Activated CD8-positive, alpha-beta memory T cell treated with anti-CD3 and anti-CD28 coated beads, Interleukin-2, amount 50 U/mL, for 48 hours (primary cell): ENCODE data around the gene LEMD2.

Source experiments
- DNase-seq: peaks from one replicate; pipeline ENCODE4 v3.0.0-alpha.2; 2020

LEMD2 gene

GRCh38 chr6:33791620-33792019 lies 2.7 kb upstream of the LEMD2 start:
- no peak for DNase-seq

DNA sequence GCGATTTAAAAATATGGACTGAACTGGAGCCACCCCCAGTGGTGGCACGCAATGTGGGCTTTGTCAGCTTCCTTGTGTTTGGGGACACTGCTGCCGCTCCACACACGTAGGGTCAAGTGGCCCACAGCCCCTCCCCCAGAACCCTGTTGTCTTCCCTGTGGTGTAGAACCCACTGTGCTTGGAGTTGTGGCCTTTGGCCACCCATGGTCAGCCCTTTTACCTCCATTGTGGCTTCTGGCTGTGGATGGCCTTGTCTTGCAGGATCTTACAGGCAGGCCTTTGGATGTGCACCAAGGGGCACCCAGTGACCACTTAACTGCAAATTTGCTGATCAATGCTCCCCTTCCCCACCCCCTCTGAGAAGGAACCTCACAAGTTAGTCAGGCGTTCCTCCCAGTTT lies 2.0 kb upstream of the LEMD2 start:
- DNase-seq, result no peak

GRCh38 chr6:33790379-33790778 lies 1.4 kb upstream of the LEMD2 start:
- DNase-seq, result no peak

DNA sequence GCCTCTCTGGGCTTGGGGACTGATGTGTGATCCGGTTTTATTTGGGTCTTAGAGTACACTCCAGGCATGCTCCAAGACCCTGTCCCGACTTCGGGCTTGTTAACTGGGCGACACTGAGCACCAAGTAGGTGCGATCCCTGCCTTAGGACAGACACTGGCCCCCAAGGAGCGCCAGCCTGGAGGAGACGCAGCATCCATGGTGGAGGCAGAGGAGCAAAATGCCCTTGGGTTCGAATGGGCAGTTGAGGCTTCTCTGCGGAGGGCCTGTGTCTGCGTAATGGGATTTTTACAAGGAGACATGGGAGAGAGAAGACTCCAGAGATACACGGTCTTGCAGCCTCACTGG lies 593 bp upstream of the LEMD2 start:
- DNase-seq, result no peak

DNA sequence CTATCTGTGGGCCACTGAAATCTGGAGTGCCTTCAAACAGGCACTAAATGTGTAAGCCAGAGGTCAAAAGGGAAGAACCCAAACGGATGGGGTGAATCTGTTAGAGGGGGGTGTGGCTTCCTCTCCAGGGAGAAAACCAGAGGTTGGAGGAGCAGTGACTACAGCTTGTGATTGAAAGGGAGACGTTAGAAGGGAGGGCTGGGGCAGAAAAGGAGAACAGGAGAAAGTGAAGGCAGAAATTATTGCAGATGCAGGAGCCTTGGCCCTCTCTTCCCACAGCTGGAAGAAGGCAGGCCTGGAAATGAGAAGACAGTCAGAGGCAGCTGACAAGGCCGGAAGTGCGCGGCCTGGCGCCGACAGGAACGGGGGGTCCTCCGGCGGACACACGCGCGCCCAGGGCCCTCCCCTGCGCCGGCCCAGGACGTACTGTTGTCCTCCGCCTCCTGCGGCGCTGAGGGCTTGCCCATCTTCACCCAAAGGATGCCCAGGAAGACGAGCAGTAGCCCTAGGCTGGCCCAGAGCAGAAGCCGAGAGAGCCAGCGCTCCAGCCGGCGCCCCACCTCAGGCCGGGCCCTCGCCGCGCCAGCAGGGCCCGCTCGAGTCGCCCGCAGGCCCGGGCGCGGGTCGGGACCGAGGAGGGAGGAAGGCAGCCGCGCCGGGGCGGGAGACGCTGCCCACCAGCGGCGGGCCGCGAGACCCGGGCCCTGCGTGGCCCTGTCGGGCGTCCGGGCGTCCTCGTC lies 806 bp downstream of the LEMD2 start:
- DNase-seq, result peak; percentile 79

GRCh38 chr6:33787346-33787953 lies 1.5 kb downstream of the LEMD2 start:
- no peak for DNase-seq

DNA sequence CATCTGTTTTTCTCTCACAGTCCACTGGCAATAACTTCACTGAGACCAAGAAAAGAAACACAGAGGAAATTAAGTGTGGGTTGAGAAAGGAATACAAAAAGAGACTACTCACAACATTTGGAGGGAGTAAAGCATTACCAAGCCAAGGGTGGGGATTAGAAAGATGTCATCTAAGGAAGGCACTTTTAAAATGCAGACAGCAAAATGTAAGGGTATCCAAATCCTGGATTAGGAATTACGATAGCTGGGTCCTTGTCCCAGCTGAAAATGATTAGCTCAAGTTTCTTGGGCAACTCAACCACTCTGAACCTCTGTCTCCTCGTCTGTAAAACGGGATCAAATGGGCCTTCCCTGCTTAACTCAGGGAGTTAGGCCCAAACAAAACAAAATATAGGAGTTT lies 2.2 kb downstream of the LEMD2 start:
- DNase-seq, result no peak

DNA sequence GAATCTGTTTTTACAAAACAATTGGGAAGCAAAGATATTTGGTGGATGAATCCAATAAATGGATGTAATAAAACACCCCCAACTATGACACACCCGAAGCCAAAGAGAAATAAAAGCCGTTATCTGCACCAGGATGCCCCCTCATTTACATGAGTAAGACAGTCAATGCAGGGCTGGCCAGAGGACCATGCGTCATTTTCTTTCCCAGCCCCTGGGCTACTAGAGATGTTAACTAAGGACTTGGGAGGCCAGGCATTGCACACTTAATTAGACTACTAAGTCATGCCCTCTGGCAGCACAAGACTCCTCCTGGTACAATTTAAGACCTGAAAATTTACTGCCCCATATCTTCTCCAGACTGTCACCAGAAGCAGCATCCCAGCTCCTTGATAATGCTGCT lies 3.2 kb downstream of the LEMD2 start:
- DNase-seq, result no peak

DNA sequence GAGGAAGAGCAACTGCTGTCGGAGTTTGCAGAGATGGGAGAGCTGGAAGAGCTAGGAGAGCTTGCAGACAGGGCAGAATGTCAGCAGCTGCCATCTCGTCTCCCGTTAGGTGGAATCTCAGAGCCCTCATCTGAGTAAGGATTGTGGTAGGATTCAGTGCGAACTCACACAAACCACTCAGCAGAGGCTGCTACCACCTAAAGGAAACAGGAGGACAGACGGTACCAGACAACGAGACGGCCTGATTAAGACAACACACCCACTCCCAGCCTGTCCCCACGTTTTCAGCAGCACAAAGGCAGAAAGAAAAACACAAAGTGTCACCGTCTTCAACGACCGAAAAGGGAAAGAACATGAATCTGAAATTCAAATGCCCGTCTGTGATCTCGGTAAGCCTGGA lies 4.1 kb downstream of the LEMD2 start:
- no peak for DNase-seq

GRCh38 chr6:33783781-33784520 lies 5.0 kb downstream of the LEMD2 start:
- DNase-seq, result no peak

GRCh38 chr6:33782561-33782960 lies 6.4 kb downstream of the LEMD2 start:
- no peak for DNase-seq

- DNase-seq, result no peak
Measured at GRCh38 chr6:33781131-33781975, 7.6 kb downstream of the LEMD2 start.

DNA sequence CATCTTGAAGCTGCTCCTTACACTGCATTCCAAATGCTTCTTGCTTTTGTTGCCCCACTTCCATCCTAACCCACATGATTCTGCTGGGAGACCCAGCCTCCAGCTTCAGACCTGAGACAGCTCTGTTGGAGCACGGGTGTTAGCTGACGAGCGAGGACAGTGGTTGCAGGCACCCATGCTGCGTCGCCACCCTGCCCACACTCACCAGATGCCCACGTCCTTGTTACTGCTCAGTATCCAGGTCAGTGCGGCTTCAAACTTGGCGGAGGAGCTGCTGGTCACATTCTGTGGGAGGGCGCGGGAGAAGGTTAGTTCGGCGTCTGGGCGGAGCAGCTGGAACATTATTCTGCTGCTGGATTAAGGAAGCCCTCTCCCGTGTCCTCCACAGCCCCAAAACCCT lies 9.0 kb downstream of the LEMD2 start:
- DNase-seq, result no peak

GRCh38 chr6:33779290-33779689 lies 9.6 kb downstream of the LEMD2 start:
- no peak for DNase-seq

- DNase-seq, result no peak
Measured at GRCh38 chr6:33778444-33779121, 10.3 kb downstream of the LEMD2 start.

- DNase-seq, result no peak
Measured at GRCh38 chr6:33777398-33778388, 11.2 kb downstream of the LEMD2 start.

- DNase-seq, result no peak
Measured at GRCh38 chr6:33776764-33777163, 12.2 kb downstream of the LEMD2 start.

- no peak for DNase-seq
Measured at GRCh38 chr6:33776186-33776585, 12.7 kb downstream of the LEMD2 start.

GRCh38 chr6:33774774-33775173 lies 14.2 kb downstream of the LEMD2 start:
- no peak for DNase-seq

DNA sequence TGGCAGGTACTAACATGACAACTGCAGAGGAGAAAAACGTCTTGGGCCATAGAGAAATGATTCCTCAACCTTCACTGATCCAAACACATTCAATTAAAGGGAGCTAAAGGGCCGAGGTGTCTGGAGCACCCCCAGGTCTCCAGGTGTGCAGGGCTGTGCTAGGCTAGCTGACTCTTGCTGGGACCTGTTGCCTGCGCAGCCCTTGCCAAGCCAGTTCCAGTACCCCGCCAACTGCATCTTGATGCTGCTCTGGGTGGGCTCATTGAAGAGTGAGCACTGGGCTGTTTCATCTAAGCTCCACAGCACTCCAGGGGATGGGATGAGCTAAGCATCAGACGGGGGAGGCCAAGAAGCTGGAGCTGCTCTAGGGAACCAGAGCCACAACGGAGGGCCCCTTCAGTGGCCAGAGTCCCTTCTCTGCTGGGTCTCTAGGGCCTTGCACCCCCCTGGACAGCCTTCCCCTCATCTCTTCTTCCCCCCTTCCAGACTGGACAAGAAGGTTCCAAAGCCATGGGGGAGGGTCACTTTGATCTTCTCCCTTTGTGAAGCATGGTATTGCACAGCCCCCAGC lies 15.9 kb downstream of the LEMD2 start:
- no peak for DNase-seq
